DND-41 (cell line): ENCODE data around the gene FAM151A.

Experiments
- ATAC-seq: fragments of 200-7000 bp; cut with Tn5 transposase; 3 replicates; pipeline ENCODE4 v1.9.1; 2021; ENCODE audit warnings: low read depth; ENCODE audit not compliant: insufficient read depth
- DNase-seq: peaks from one replicate; pipeline ENCODE4 v3.0.0-alpha.2; 2020
- H2AFZ ChIP-seq: 2 replicates; pipeline ENCODE4 v1.6.0; 2012; ENCODE audit warnings: low read depth, low read length
- H3K27ac ChIP-seq: 2 replicates; pipeline ENCODE4 v1.5.1; 2012; ENCODE audit warnings: low read length, inconsistent platforms
- H3K27me3 ChIP-seq: fragments of 200-600 bp; sonication (generic); 2 replicates; pipeline ENCODE4 v1.6.0; 2012; ENCODE audit warnings: low read length, mild to moderate bottlenecking, inconsistent platforms; ENCODE audit not compliant: insufficient read depth, poor library complexity
- H3K36me3 ChIP-seq: 2 replicates; pipeline ENCODE4 v1.5.1; 2012; ENCODE audit warnings: low read length, inconsistent platforms; ENCODE audit not compliant: insufficient read depth
- H3K4me1 ChIP-seq: 2 replicates; pipeline ENCODE4 v1.5.1; 2012; ENCODE audit warnings: mild to moderate bottlenecking, low read length; ENCODE audit not compliant: insufficient read depth
- H3K4me2 ChIP-seq: 2 replicates; pipeline ENCODE4 v1.6.0; 2012; ENCODE audit warnings: mild to moderate bottlenecking, moderate library complexity, low read length, inconsistent platforms; ENCODE audit not compliant: insufficient read depth
- H3K4me3 ChIP-seq, 2 experiments: fragments of 200-600 bp in 1 of 2; shearing (Covaris generic) in 1 of 2; 2 replicates each; pipeline ENCODE4 v1.5.1; 2012 to 2016; ENCODE audit warnings: inconsistent platforms in 2 of 2, low read length in 2 of 2, mild to moderate bottlenecking in 2 of 2, low read depth in 1 of 2, moderate library complexity in 1 of 2
- H3K79me2 ChIP-seq: 2 replicates; pipeline ENCODE4 v1.6.0; 2012; ENCODE audit warnings: low read length, inconsistent platforms; ENCODE audit not compliant: insufficient read depth
- H3K9ac ChIP-seq: 2 replicates; pipeline ENCODE4 v1.6.0; 2012; ENCODE audit warnings: low read depth, mild to moderate bottlenecking, inconsistent platforms, low read length, moderate library complexity
- H3K9me3 ChIP-seq: 2 replicates; pipeline ENCODE4 v1.5.1; 2012; ENCODE audit warnings: low read length, moderate library complexity, mild to moderate bottlenecking, inconsistent platforms; ENCODE audit not compliant: insufficient read depth, severe bottlenecking
- H4K20me1 ChIP-seq: 2 replicates; pipeline ENCODE4 v1.6.0; 2012; ENCODE audit warnings: low read length; ENCODE audit not compliant: insufficient read depth
- EZH2 ChIP-seq: IDR thresholded peaks from 3 replicates; pipeline ENCODE4 v1.6.1; 2012; ENCODE audit warnings: borderline replicate concordance, low read depth, mild to moderate bottlenecking, moderate library complexity, low read length, inconsistent platforms; ENCODE audit not compliant: severe bottlenecking
- TF ChIP-seq, protein P1 (sequence below): IDR thresholded peaks from 2 replicates; pipeline ENCODE4 v1.5.1; 2012; ENCODE audit warnings: borderline replicate concordance, low read length, moderate library complexity, mild to moderate bottlenecking; ENCODE audit not compliant: poor library complexity, severe bottlenecking; ENCODE audit errors: extremely low read depth

Gene FAM151A

DNA sequence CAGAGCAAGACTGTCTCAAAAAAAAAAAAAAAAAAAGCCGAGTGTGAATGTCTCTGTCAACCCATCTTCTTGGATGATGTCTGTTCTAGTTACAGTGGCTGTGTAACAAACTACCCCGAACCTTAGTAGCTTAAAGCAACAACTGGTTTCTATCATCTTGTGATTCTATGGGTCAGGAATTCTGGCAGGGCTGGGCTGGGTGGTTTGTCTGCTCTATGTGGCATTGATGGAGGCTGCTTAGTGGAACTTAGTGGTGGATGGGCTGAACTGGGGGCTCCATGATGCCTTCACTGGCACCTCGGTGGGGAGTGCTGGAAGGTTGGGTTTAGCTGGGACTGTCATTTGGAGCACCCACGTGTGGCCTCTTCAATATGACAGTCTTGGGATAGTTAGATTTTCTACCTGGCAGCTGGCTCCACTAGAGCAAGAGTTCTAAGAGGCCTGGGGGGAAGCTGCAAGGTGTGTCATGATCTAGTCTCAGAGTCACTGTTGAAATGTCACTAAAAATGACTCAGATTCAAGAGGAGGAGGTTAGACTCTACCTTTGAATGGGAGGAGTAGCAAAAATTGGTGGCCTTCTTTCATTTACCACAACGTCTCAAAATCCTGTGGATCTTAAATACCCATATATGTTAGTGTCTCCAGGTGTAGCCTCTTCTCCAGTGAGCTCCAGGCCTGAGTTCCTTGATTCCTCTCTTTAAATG, 56.7 kb downstream of the FAM151A start:
- Histone ChIP-seq H2AFZ (no peak overlapping the region), H3K9ac (no peak overlapping the region), H3K4me2 (no peak overlapping the region), H3K79me2 (no peaks in the 10 kb centered on the region), H3K36me3 (no peaks in the 10 kb centered on the region), H3K27me3 (no peaks in the 10 kb centered on the region), H3K4me1 (no peaks in the 10 kb centered on the region), H4K20me1 (no peaks in the 10 kb centered on the region), H3K9me3 (no peaks in the 10 kb centered on the region), H3K4me3 (no peak overlapping the region), H3K27ac (no peak overlapping the region)
- ATAC-seq (no peak), DNase-seq (no peak)
- TF ChIP-seq, protein P1, sequence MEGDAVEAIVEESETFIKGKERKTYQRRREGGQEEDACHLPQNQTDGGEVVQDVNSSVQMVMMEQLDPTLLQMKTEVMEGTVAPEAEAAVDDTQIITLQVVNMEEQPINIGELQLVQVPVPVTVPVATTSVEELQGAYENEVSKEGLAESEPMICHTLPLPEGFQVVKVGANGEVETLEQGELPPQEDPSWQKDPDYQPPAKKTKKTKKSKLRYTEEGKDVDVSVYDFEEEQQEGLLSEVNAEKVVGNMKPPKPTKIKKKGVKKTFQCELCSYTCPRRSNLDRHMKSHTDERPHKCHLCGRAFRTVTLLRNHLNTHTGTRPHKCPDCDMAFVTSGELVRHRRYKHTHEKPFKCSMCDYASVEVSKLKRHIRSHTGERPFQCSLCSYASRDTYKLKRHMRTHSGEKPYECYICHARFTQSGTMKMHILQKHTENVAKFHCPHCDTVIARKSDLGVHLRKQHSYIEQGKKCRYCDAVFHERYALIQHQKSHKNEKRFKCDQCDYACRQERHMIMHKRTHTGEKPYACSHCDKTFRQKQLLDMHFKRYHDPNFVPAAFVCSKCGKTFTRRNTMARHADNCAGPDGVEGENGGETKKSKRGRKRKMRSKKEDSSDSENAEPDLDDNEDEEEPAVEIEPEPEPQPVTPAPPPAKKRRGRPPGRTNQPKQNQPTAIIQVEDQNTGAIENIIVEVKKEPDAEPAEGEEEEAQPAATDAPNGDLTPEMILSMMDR = no peak

DNA sequence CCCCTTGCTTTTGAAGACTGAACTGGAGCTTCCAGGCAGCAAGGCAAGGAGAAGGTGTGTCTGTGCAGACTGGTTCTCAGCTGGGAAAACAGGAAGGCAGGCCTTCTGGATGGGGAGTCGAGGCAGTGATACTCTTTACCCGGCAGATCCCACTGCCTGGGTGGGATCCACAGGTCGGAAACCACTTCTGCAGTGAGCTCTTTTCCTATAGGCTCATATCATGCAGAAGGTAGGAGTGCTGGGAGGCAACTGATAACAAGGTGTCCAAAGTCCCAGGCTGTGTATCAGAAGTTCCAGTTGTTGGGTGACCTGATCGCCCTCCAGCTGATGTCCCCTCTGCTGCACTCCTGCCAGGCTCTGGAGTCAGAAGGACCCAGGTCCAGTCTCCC, 58.2 kb downstream of the FAM151A start:
- DNase-seq = no peak
- H2AFZ ChIP-seq = no peak overlapping the region
- no peaks in the 10 kb centered on the region for H3K27me3 ChIP-seq
- H3K9ac ChIP-seq = no peak overlapping the region
- no peaks in the 10 kb centered on the region for H4K20me1 ChIP-seq
- no peak for TF ChIP-seq EZH2
- TF ChIP-seq, protein P1 = no peak
- no peaks in the 10 kb centered on the region for H3K79me2 ChIP-seq
- H3K27ac ChIP-seq = no peak overlapping the region
- H3K4me3 ChIP-seq = no peak overlapping the region
- H3K4me1 ChIP-seq = no peaks in the 10 kb centered on the region
- no peak overlapping the region for H3K4me2 ChIP-seq
- no peak for ATAC-seq
- H3K36me3 ChIP-seq = no peaks in the 10 kb centered on the region
- H3K9me3 ChIP-seq = no peaks in the 10 kb centered on the region

DNA sequence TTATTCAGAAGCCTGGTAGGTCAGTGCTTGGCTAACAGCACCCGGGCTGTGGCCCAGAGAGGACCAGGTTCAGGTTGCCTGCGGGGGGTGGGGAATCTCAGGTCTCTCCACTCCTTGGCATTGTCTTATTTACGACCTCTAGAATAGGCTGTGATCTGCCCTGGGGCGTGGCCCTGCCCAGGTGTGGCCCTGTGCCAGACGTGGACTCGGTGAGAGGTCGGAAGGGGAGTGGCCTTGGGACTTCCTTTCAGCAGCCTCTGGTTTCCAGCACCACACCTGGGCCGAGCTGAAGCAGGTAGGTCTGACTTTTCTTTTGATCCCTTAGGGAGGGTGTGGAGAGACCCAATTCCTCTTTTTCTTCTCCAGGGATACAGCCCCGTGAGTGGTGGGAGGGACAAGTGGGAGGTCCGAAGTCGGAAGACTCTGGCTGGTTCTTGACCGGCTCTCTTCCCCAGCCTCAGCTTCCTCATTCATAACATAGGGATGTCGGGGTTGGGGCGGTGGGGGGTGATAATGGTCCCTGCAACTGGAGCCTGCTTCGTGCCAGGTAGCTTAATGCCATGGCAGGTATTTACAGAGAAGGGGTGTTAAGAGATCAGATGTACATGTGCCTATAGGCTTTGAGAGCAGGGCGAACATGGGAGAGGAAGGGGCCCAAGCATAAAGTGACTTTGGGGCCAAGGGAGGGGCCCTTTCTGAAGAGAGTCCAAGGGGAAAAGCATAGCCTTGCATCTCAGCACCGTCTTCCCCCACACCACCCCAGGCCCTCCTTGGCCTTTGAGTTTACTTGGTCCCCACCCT, 58.8 kb downstream of the FAM151A start:
- no peaks in the 10 kb centered on the region for H3K36me3 ChIP-seq
- no peak for TF ChIP-seq EZH2
- TF ChIP-seq, protein P1 = no peak
- ATAC-seq (no peak), DNase-seq (no peak)
- no peak overlapping the region for H3K4me3 ChIP-seq
- H3K9me3 ChIP-seq = no peaks in the 10 kb centered on the region
- H3K27me3 ChIP-seq = no peaks in the 10 kb centered on the region
- H4K20me1 ChIP-seq = no peaks in the 10 kb centered on the region
- no peak overlapping the region for H2AFZ ChIP-seq
- H3K27ac ChIP-seq = no peak overlapping the region
- H3K4me1 ChIP-seq = no peaks in the 10 kb centered on the region
- H3K4me2 ChIP-seq = no peak overlapping the region
- H3K79me2 ChIP-seq = no peaks in the 10 kb centered on the region
- H3K9ac ChIP-seq = no peak overlapping the region
